Kidney (tissue), 14 donors: Measurements from ENCODE around the gene KCNN3. TPM values are rescaled to one million over a fixed set of nuclear protein-coding genes. Genes with fewer than 3 reads are reported as not detected.

Experiments used
- DNase-seq, 5 donors: peaks; one replicate each; pipeline ENCODE4 v3.0.0-alpha.2; 2013 to 2020
- FAIRE-seq: peaks from 2 replicates; lab custom pipeline; 2012; peaks lifted over from hg19 to GRCh38; lab: Jason Lieb, UNC
- H3K27ac ChIP-seq, 2 donors: one replicate each; pipeline ENCODE4 v1.7.0; 2013; ENCODE audit warnings: low read depth in 2 of 2, low read length in 2 of 2, inconsistent platforms in 1 of 2
- H3K27me3 ChIP-seq: one replicate; pipeline ENCODE4 v1.7.1; 2013; ENCODE audit warnings: low read length, inconsistent platforms; ENCODE audit not compliant: control insufficient read depth, insufficient read depth
- H3K36me3 ChIP-seq, 3 donors: one replicate each; pipeline versions ENCODE4 v1.7.0 to v1.7.1; 2013; ENCODE audit warnings: low read length in 3 of 3, control low read depth in 1 of 3, inconsistent platforms in 1 of 3; ENCODE audit not compliant: insufficient read depth in 3 of 3, control insufficient read depth in 2 of 3
- H3K4me1 ChIP-seq, 3 donors: one replicate each; pipeline versions ENCODE4 v1.7.0 to v1.7.1; 2013; ENCODE audit warnings: low read length in 3 of 3, inconsistent platforms in 1 of 3, low read depth in 1 of 3; ENCODE audit not compliant: control insufficient read depth in 2 of 3, insufficient read depth in 2 of 3
- H3K4me3 ChIP-seq, 3 donors: one replicate each; pipeline versions ENCODE4 v1.7.0 to v1.8.1; 2013; ENCODE audit warnings: low read length in 3 of 3, control low read depth in 1 of 3, inconsistent platforms in 1 of 3
- H3K9ac ChIP-seq, 3 donors: one replicate each; pipeline versions ENCODE4 v1.7.0 to v1.7.1; 2013; ENCODE audit warnings: low read length in 3 of 3, control low read depth in 1 of 3, inconsistent platforms in 1 of 3
- H3K9me3 ChIP-seq, 3 donors: one replicate each; pipeline versions ENCODE4 v1.7.0 to v1.7.1; 2013; ENCODE audit warnings: low read length in 3 of 3, control low read depth in 1 of 3, inconsistent platforms in 1 of 3; ENCODE audit not compliant: control insufficient read depth in 2 of 3, insufficient read depth in 1 of 3
- intact Hi-C: fragments of 100-400 bp; cut with DNase I; formaldehyde crosslinking; loops from one replicate; pipeline ENCODE4 v1.11.1; 2022
- polyA plus RNA-seq: library from polyadenylated mRNA; stranded (reverse); fragments of 350-450 nt; fragmentation: Illumina TruSeq; extraction: RNeasy Lipid Tissue Mini Kit (QIAGEN cat#74804); gene quantifications from one replicate; pipeline ENCODE4 v1.2.3, GENCODE V29; 2014; ENCODE audit warnings: low read depth, low replicate concordance; ENCODE audit not compliant: insufficient read depth
- total RNA-seq: library from RNA; stranded (reverse); fragmentation: NEBNext Ultra II Directional; extraction: Animal tissue kit (Norgen Biotek cat#: 25700); gene quantifications from one replicate; pipeline ENCODE4 v1.2.1, GENCODE V29; 2021
- TF ChIP-seq, protein P1 (sequence below): IDR thresholded peaks from 3 replicates; pipeline ENCODE4 v1.5.1; 2012; ENCODE audit warnings: mild to moderate bottlenecking, moderate library complexity, borderline replicate concordance; ENCODE audit not compliant: insufficient read depth; ENCODE audit errors: extremely low read depth
- donor health status: control.
- donor health status: control.
- donor health status: control.
- donor health status: control.
- donor health status: control.
- donor health status: DM: yes; HTN: yes; CAD: no.
- donor health status: Normal renal cell carcinoma (clear cell type).

KCNN3 gene
- total and polyA plus RNA-seq, 2 donors from 2014 or later: 2.6 to 5.6 TPM

DNA sequence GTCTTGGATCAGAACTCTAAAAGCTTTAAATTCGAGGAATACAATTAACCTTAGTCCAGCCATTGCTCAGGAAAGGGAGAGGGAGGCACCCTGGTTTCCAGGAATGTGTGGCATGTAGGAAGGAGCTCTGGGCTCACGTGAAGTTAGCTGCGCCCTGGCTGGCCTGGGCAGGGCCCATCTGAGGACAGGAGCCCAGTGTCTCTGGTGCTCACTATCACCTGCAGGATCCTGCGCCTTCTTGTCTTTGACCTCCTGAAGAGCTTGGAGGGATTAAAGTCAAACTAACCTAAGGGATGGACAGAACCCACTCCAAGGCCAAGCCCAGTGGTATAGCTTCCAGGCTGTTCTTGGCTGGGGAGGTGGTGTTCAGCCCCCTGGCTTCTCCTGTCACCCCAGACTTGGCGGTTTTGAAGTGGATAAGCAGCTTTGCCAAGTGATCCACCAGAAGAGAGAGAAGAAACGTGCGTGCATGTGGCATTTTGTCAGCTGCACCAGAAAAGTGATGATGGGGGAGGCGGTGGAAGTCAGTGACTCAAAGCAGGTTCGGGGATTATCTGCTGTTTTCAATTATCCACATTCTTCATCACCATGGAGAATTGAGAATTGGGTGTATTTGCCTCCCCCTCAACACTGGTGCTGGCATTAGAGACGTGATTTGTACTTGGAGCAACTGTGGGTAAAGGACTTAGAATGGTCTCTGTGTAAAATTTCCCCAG is 11.9 kb upstream of the KCNN3 start:
- Histone ChIP-seq H3K9ac (no peak overlapping the region), H3K9me3 (no peaks in the 10 kb centered on the region), H3K36me3 (no peaks in the 10 kb centered on the region), H3K27me3 (no peaks in the 10 kb centered on the region), H3K4me1 (peaks cover 0 to 6% (median 0%) of the 10 kb centered on the region in 3 donors), H3K4me3 (no peak overlapping the region), H3K27ac (no peak overlapping the region)
- FAIRE-seq: no peak
- DNase-seq: peak in 1 of 5 donors; percentile 18
- intact Hi-C loops: no loop called here
- TF ChIP-seq, protein P1, sequence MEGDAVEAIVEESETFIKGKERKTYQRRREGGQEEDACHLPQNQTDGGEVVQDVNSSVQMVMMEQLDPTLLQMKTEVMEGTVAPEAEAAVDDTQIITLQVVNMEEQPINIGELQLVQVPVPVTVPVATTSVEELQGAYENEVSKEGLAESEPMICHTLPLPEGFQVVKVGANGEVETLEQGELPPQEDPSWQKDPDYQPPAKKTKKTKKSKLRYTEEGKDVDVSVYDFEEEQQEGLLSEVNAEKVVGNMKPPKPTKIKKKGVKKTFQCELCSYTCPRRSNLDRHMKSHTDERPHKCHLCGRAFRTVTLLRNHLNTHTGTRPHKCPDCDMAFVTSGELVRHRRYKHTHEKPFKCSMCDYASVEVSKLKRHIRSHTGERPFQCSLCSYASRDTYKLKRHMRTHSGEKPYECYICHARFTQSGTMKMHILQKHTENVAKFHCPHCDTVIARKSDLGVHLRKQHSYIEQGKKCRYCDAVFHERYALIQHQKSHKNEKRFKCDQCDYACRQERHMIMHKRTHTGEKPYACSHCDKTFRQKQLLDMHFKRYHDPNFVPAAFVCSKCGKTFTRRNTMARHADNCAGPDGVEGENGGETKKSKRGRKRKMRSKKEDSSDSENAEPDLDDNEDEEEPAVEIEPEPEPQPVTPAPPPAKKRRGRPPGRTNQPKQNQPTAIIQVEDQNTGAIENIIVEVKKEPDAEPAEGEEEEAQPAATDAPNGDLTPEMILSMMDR: no peak

DNA sequence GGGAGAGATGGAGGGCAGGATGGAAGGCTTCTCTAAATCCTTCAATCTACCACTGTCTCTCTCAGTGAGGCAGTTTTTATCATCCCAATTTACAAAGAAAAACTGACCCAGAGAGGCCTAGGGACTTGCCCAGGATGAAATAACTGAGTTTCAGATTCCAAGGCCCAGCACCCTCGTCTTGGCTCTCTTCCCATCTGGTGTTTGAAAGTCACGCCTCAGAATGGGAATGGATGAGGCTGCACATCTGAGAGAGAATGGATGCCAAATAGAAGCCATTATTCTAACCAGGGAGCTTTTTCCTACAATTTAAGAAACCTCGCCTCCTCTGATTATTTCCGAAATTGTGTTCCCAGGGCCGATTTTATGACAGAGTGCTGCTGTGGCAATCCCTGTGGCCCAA is 10.6 kb upstream of the KCNN3 start:
- no peak overlapping the region for H3K27ac ChIP-seq
- DNase-seq: peak in 1 of 5 donors; percentile 2
- no peak overlapping the region for H3K9ac ChIP-seq
- no peaks in the 10 kb centered on the region for H3K9me3 ChIP-seq
- no peak for FAIRE-seq
- H3K36me3 ChIP-seq: no peaks in the 10 kb centered on the region
- intact Hi-C loops: no loop called here
- H3K4me3 ChIP-seq: no peak overlapping the region
- H3K27me3 ChIP-seq: no peaks in the 10 kb centered on the region
- TF ChIP-seq, protein P1: no peak
- H3K4me1 ChIP-seq: peaks cover 0 to 6% (median 0%) of the 10 kb centered on the region in 3 donors

DNA sequence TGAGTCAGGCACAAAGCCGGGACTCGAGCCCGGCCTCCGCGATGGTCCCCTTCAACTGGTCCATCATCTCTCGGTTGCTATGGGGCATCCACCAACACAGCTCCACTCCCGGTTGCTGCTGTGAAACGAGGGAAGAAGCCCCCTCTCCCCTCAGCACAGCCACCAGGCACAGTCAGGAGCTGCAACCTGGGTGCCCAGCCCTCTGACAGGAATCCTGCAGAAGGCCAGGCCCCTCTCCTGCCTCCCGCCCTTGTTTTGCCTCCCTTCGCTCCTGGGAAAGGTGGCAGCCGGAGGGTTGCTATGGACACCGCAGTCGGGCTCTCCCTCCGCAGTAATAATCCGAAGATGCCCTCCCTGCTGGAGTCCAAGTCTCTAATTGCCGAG is 8.9 kb upstream of the KCNN3 start:
- peak in 1 of 5 donors; percentile 56 for DNase-seq
- Histone ChIP-seq H3K4me3 (no peak overlapping the region), H3K36me3 (no peaks in the 10 kb centered on the region), H3K27ac (no peak overlapping the region), H3K27me3 (no peaks in the 10 kb centered on the region), H3K9me3 (no peaks in the 10 kb centered on the region), H3K4me1 (peaks cover 0 to 2% (median 0%) of the 10 kb centered on the region in 3 donors), H3K9ac (no peak overlapping the region)
- intact Hi-C loops: loop anchor here (5.0 kb wide), 1 partner anchor 212 kb away; no protein-coding TSS in a partner anchor
- TF ChIP-seq, protein P1: no peak
- FAIRE-seq: no peak
